Endothelial cell of umbilical vein (primary cell): ENCODE measurements around the gene CYP19A1. TPM values are rescaled to one million over a fixed set of nuclear protein-coding genes. Genes with fewer than 3 reads are reported as not detected.

Experiments used
- BruUV-seq: library from RNA; stranded (reverse); fragments of 400-500 nt; replicated peaks from 2 replicates; lab custom pipeline; 2021; lab: Mats Ljungman, UMichigan
- CTCF ChIA-PET: fragments of 300-600, 350-600 bp; sonication (Branson Sonifier 250); formaldehyde crosslinking; loops from one replicate; lab custom pipeline; 2021; ENCODE audit warnings: antibody characterized with exemption, inconsistent platforms; lab: Charles Lee
- POLR2A ChIA-PET: fragments of 300-600, 350-600 bp; sonication (Branson Sonifier 250); formaldehyde crosslinking; loops from one replicate; lab custom pipeline; 2021; ENCODE audit warnings: antibody characterized with exemption, inconsistent platforms; lab: Charles Lee
- DNase-seq: peaks from one replicate; pipeline ENCODE4 v3.0.0-alpha.2; 2011; ENCODE audit warnings: low read depth, low spot score
- FAIRE-seq: peaks from 2 replicates; lab custom pipeline; 2011; peaks lifted over from hg19 to GRCh38; lab: Jason Lieb, UNC
- H2AFZ ChIP-seq: 2 replicates; pipeline ENCODE4 v1.6.0; 2012; ENCODE audit warnings: low read depth, low read length, control low read depth, inconsistent platforms
- H3K27ac ChIP-seq: 2 replicates; pipeline ENCODE4 v1.5.1; 2011; ENCODE audit warnings: low read depth, mild to moderate bottlenecking, control low read depth, low read length, moderate library complexity; ENCODE audit not compliant: insufficient read depth
- H3K27me3 ChIP-seq, 2 experiments: 2 replicates each; pipeline versions ENCODE4 v1.6.0 to v1.6.1; 2011; ENCODE audit warnings: low read length in 2 of 2, mixed read lengths in 1 of 2; ENCODE audit not compliant: control insufficient read depth in 2 of 2, insufficient read depth in 2 of 2
- H3K36me3 ChIP-seq, 2 experiments: 2 replicates in 1 of 2; 3 replicates in 1 of 2; pipeline ENCODE4 v1.5.1; 2011; ENCODE audit warnings: low read length in 2 of 2, mild to moderate bottlenecking in 1 of 2, moderate library complexity in 1 of 2; ENCODE audit not compliant: control insufficient read depth in 2 of 2, insufficient read depth in 2 of 2; ENCODE audit errors: extremely low read depth in 1 of 2
- H3K4me1 ChIP-seq: 3 replicates; pipeline ENCODE4 v1.5.1; 2011; ENCODE audit warnings: mild to moderate bottlenecking, low read length; ENCODE audit not compliant: control insufficient read depth, insufficient read depth; ENCODE audit errors: extremely low read depth
- H3K4me2 ChIP-seq: 2 replicates; pipeline ENCODE4 v1.6.1; 2011; ENCODE audit warnings: low read length, control low read depth, mixed read lengths; ENCODE audit not compliant: insufficient read depth
- H3K4me3 ChIP-seq, 3 experiments: fragments of 200-600 bp in 1 of 3; sonication (generic), shearing (Covaris generic) in 1 of 3; replicated peaks in 1 of 3; 2 replicates each; pipeline ENCODE4 v1.5.1; 2011 to 2016; ENCODE audit warnings: control low read depth in 3 of 3, low read length in 3 of 3, mild to moderate bottlenecking in 2 of 3, inconsistent platforms in 1 of 3, low read depth in 1 of 3, moderate library complexity in 1 of 3; ENCODE audit not compliant: insufficient read depth in 1 of 3
- H3K79me2 ChIP-seq: 2 replicates; pipeline ENCODE4 v1.6.0; 2012; ENCODE audit warnings: low read length, inconsistent platforms; ENCODE audit not compliant: control insufficient read depth, insufficient read depth
- H3K9ac ChIP-seq: replicated peaks from 2 replicates; pipeline ENCODE3; 2011; ENCODE audit warnings: low read length, control low read depth; ENCODE audit not compliant: insufficient read depth; ENCODE audit errors: extremely low read depth
- H3K9me1 ChIP-seq: replicated peaks from 3 replicates; pipeline ENCODE4 v1.6.0; 2011; ENCODE audit warnings: mild to moderate bottlenecking, low read length; ENCODE audit not compliant: control insufficient read depth, insufficient read depth; ENCODE audit errors: extremely low read depth
- H3K9me3 ChIP-seq: replicated peaks from 2 replicates; pipeline ENCODE4 v1.5.1; 2012; ENCODE audit warnings: low read length, inconsistent platforms; ENCODE audit not compliant: control insufficient read depth, insufficient read depth
- H4K20me1 ChIP-seq: replicated peaks from 2 replicates; pipeline ENCODE3; 2011; ENCODE audit warnings: mild to moderate bottlenecking, low read length; ENCODE audit not compliant: control insufficient read depth, insufficient read depth; ENCODE audit errors: extremely low read depth
- EZH2 ChIP-seq: IDR thresholded peaks from 2 replicates; pipeline ENCODE4 v1.6.1; 2012; ENCODE audit warnings: borderline replicate concordance, low read depth, mild to moderate bottlenecking, moderate library complexity, low read length, inconsistent platforms; ENCODE audit not compliant: severe bottlenecking
- FOS ChIP-seq: IDR thresholded peaks from 2 replicates; pipeline ENCODE4 v1.6.1; 2011; ENCODE audit warnings: mild to moderate bottlenecking, low read length, moderate library complexity, borderline replicate concordance; ENCODE audit not compliant: insufficient read depth
- GATA2 ChIP-seq: IDR thresholded peaks from 2 replicates; pipeline ENCODE4 v1.7.0; 2011; ENCODE audit warnings: low read depth, mild to moderate bottlenecking, moderate library complexity, mixed read lengths, low read length; ENCODE audit not compliant: insufficient read length, insufficient read depth
- JUN ChIP-seq: IDR thresholded peaks from 2 replicates; pipeline ENCODE4 v1.6.1; 2011; ENCODE audit warnings: borderline replicate concordance, low read depth; ENCODE audit not compliant: insufficient read length, insufficient read depth
- MYC ChIP-seq: IDR thresholded peaks from one replicate; pipeline ENCODE4 v1.6.1; 2011; ENCODE audit warnings: mild to moderate bottlenecking, low read depth, low read length
- POLR2A ChIP-seq: IDR thresholded peaks from 2 replicates; pipeline ENCODE4 v1.6.1; 2012; ENCODE audit warnings: low read depth, mild to moderate bottlenecking, control low read depth, low read length
- POLR2AphosphoS5 ChIP-seq: IDR thresholded peaks from 2 replicates; pipeline ENCODE4 v1.6.1; 2012; ENCODE audit warnings: low read depth, mild to moderate bottlenecking, control low read depth, low read length, moderate library complexity; ENCODE audit not compliant: insufficient read depth
- dilution Hi-C: fragments of 300-500 bp; cut with MboI; formaldehyde crosslinking; loops from one replicate; pipeline ENCODE4 v1.15.0; 2019; ENCODE audit warnings: low sequenced_read_pairs; ENCODE audit not compliant: extremely low pct_ligation_motif_present
- intact Hi-C: fragments of 100-400 bp; cut with micrococcal nuclease; formaldehyde crosslinking; loops from one replicate; pipeline ENCODE4 v1.10.0; 2022
- polyA plus RNA-seq, 4 experiments: library from polyadenylated mRNA; depleted of rRNA in 3 of 4; stranded (reverse) in 3 of 4; unstranded in 1 of 4; fragments of >200 nt; gene quantifications; 2 replicates each; pipeline versions ENCODE4 v1.2.1 to v1.2.3, GENCODE V29; 2011 to 2012; ENCODE audit warnings: missing spikeins in 1 of 4
- total RNA-seq: library from RNA; stranded (reverse); gene quantifications from 2 replicates; pipeline ENCODE4 v1.2.3, GENCODE V29; 2021
- TF ChIP-seq, protein P1 (sequence below): IDR thresholded peaks from 2 replicates; pipeline ENCODE4 v1.6.1; 2011; ENCODE audit not compliant: insufficient read depth, insufficient read length

Gene CYP19A1
- total and polyA plus RNA-seq, 2 donors (not counting 3 experiments of a cell fraction or from before 2014, with no cell fraction given), result not detected

DNA sequence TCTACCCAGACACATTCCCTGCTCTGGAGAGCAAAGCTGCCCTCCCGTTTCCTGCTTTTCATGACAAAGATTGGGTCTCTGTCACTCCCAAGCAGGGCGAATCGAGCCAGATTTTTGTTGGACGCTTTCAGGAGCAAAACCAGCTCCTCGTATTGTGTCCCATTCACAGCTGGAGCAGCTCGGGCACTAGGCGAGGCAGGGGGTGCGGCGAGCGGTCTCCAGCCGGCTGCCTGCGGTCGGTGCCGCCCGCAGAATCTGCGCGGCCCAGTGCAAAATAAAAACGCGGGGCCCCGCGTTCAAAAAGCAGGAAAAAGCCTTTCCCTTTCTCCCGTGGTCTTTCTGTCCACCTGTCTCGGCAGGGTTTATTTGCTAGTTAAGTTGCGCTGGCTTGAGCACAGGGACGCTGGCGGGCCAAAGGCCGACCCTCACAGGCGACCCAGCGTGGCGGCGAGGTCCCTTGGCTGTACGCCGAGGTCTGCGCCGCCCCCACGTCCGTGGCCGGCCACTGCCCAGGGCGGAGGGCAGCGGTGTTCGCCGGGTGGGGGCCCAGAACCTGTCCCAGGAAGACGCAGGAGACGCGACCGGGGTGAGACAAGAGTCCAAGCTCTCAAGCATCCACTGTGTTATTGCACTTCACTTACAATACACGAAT, 71.2 kb downstream of the CYP19A1 start:
- Histone ChIP-seq H3K36me3 (no peaks in the 10 kb centered on the region), H3K4me1 (no peaks in the 10 kb centered on the region), H3K4me3 (no peak overlapping the region), H3K4me2 (no peak overlapping the region), H3K79me2 (no peaks in the 10 kb centered on the region), H4K20me1 (no peaks in the 10 kb centered on the region), H3K9ac (no peak overlapping the region), H3K9me3 (no peaks in the 10 kb centered on the region), H3K27me3 (peaks cover 66 to 82% of the 10 kb centered on the region in 2 experiments), H2AFZ (no peak overlapping the region), H3K9me1 (no peaks in the 10 kb centered on the region), H3K27ac (no peak overlapping the region)
- dilution Hi-C loops, result no loop called here
- FAIRE-seq, result no peak
- DNase-seq, result no peak
- no TSS peak for BruUV-seq
- ChIA-PET CTCF (interaction anchor here (0.9 to 3.9 kb wide), 7 partner anchors 11 to 270 kb away, joined by 3 to 30 read pairs (median 7); no protein-coding TSS in a partner anchor), POLR2A (no interaction called here)
- TF ChIP-seq GATA2 (no peak), EZH2 (peak; percentile 91), POLR2AphosphoS5 (no peak), JUN (no peak)
- TF ChIP-seq, protein P1, sequence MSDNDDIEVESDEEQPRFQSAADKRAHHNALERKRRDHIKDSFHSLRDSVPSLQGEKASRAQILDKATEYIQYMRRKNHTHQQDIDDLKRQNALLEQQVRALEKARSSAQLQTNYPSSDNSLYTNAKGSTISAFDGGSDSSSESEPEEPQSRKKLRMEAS, result no peak
- intact Hi-C loops, result no loop called here

DNA sequence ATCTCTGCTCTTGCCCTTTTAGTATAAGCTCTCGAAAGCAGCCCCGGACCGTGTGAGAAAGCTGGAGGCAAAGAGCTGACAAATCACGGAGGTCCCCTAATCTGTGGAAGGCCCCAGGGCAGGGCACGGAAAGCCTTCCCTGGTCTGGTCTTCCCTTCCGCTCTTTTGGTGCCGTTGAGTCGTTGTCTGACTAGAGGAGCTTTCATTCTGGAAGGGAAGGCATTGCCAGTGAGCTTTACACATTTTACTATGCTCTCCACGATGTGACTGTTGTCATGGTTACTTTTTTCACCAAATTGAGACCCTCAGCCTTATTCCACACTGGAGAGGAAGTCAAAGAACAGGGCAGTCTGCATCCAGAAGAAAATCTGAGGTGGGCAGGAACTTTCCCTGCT, 71.7 kb downstream of the CYP19A1 start:
- Histone ChIP-seq H3K4me1 (no peaks in the 10 kb centered on the region), H3K27ac (no peak overlapping the region), H3K9me1 (no peaks in the 10 kb centered on the region), H3K4me3 (no peak overlapping the region), H3K79me2 (no peaks in the 10 kb centered on the region), H3K27me3 (peaks cover 64 to 78% of the 10 kb centered on the region in 2 experiments), H2AFZ (no peak overlapping the region), H3K4me2 (no peak overlapping the region), H3K9me3 (no peaks in the 10 kb centered on the region), H3K36me3 (no peaks in the 10 kb centered on the region), H4K20me1 (no peaks in the 10 kb centered on the region), H3K9ac (no peak overlapping the region)
- DNase-seq, result no peak
- dilution Hi-C loops, result no loop called here
- no TSS peak for BruUV-seq
- no peak for FAIRE-seq
- intact Hi-C loops, result no loop called here
- ChIA-PET CTCF (interaction anchor here (1.0 to 3.9 kb wide), 6 partner anchors 15 to 270 kb away, joined by 3 to 30 read pairs (median 8); no protein-coding TSS in a partner anchor), POLR2A (no interaction called here)
- no peak for TF ChIP-seq EZH2
- TF ChIP-seq MYC, result no peak
- TF ChIP-seq JUN, result no peak
- TF ChIP-seq POLR2A, result no peak
- TF ChIP-seq FOS, result no peak
- TF ChIP-seq GATA2, result no peak
